GM13976 (cell line): Measurements from ENCODE around the gene PRR13.
"Not testable (repeated sequence)": the region's sequence is repeated elsewhere in the genome, so short reads cannot be mapped to it uniquely, and the experiment has no call there.

Experiments used
- DNase-seq: peaks from one replicate; pipeline ENCODE4 v3.0.0; 2012; ENCODE audit warnings: low spot score
- CTCF ChIP-seq: IDR thresholded peaks from 2 replicates; pipeline ENCODE4 v1.5.1; 2012; ENCODE audit warnings: borderline replicate concordance, mild to moderate bottlenecking; ENCODE audit not compliant: insufficient read depth; ENCODE audit errors: extremely low read depth, missing control alignments, control extremely low read depth
- in situ Hi-C: fragments of 300-500 bp; cut with MboI; formaldehyde crosslinking; loops from one replicate; pipeline ENCODE4 v1.12.0; 2022; ENCODE audit warnings: low sequenced_read_pairs, mixed read lengths, inconsistent platforms; ENCODE audit not compliant: unreplicated experiment

PRR13 gene

GRCh38 chr12:53480491-53481442 lies 39.2 kb downstream of the PRR13 start:
- DNase-seq: no peak
- in situ Hi-C loops: no loop called here
- TF ChIP-seq CTCF: no peak

DNA sequence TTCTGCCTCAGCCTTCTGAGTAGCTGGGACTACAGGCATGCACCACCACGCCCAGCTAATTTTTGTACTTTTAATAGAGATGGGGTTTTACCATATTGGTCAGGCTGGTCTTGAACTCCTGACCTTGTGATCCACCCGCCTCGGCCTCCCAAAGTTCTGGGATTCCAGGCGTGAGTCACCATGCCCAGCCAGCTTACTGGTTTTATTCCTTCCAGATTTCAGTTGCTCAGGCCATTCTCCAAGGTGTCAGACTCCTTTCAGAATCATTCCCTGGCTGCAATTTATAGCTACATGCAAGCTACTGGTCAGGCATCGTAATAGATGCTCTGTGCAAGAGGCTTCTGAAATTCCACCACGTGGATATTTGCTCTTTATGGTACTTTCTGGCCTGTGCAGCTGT lies 39.9 kb downstream of the PRR13 start:
- in situ Hi-C loops, DNase-seq: not testable (repeated sequence)

- no peak for TF ChIP-seq CTCF
- no peak for DNase-seq
- in situ Hi-C loops: no loop called here
Measured at GRCh38 chr12:53481939-53482586, 40.5 kb downstream of the PRR13 start.

DNA sequence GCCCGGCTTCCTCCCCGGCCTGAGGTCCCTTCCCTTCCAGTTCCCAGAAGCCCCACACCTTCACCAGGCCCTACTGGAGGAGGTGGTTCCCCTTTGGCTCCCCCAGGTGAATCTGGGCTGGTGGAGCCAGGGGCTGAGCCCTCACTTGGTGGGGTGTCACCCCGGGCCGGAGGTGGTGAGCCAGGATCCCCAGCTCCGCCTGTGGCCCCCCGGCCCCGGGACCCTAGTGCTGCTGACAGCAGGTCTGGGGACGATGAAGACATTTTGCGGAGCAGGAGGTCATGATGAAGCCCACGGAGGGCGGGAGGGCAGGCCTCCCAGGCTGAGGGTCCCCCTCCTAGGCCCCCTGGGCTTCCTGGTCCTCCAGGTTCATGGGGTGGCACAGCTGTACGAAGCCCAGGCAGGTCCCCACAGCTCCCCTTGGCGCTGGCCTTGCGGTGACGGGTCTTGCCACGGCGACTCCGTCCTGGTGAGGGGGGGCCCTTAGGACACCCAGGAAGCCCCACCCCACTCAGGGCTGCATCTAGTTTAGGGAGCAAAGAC lies 41.2 kb downstream of the PRR13 start:
- TF ChIP-seq CTCF: no peak
- in situ Hi-C loops: no loop called here
- no peak for DNase-seq

DNA sequence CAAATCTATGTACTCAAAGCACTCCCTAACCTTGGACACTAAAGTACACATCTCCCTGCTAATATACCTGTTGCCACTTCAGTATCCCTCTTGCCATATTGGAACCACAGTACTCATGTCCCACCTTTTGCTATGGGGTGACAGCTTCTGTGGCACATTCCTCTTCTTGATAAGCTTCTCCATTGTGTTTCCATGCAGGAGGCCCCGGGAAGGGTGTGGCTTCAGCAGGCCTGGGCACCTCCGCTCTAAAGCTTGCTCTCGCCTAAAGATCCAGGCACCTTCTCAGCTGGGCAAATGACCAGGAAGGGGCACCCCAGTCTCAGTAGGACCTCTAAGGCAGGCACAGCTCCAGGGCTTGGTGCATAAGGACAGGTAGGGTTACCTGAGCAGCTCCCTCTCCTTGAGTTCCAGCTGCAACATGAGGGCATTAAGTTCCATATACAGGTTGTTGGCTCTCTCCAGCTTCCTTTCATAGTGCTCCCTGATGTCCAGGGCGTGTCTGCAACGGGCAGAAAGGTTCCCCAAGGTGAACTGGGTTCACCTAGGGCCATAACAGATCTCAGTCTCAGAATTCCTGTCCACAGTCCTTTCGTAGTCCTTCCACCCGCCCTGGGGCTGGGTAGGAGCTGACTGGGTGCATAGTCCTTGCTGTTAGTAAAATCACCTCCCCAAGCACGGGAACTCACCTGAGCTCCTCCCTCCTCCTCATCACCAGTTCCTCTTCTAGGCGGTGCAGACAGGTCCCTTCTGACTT lies 41.9 kb downstream of the PRR13 start:
- in situ Hi-C loops: no loop called here
- no peak for TF ChIP-seq CTCF
- no peak for DNase-seq

GRCh38 chr12:53483979-53484377 lies 42.4 kb downstream of the PRR13 start:
- no peak for TF ChIP-seq CTCF
- in situ Hi-C loops: no loop called here
- no peak for DNase-seq
